Fibroblast of skin of left biceps (primary cell): ENCODE results near the gene FAM24B.
"Not testable (repeated sequence)": the region's sequence is repeated elsewhere in the genome, so short reads cannot be mapped to it uniquely, and the experiment has no call there.

Experiments
- DNase-seq, 2 experiments: peaks; one replicate each; pipeline ENCODE4 v3.0.0-alpha.2; 2013; ENCODE audit warnings: low read depth in 2 of 2

FAM24B gene

DNA sequence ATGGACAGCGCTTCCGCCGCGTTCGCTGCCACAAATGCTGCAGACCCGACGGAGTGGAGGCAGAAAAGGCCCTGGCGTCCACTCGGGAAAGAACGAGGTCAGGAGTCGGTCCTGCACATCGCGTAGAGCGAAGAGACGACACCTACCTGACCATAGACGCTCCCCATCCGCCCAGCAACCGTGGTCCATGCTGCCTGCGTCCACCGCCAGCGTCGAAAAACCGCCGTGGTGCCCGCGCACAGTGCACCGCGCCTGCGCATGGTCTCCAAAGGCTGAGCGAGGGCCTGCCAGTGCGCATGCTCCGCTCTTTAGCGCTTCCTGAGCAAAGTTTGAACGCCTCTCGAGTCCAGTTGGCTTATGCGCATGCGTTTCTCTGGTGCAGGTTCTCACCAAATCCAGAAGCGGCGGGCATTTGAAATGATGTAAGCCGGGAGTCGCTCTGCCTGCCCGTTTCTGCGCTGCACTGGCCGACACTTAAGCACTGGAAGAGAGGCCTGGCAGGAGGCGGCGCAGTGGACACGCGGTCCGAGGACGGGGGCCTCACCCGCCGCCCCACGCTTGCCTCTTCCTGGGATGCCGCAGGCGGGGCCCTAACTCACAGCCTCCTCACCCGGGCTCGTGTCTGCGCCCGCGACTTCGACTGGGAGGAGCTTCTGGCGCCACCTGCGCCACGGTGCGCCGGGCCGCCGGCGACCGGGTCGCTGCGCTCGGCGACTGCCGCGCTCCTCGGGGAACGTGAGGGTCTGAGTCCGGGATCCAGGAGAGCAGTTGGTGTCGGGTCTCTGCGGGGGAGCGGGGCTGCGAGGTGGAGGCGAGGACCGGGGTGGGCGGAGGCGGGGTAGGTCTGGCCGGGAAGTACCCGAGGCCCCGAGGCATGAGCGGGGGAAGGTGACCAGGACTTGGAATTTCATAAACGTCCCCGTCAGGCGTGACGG, at the start of gene FAM24B:
Gene FAM24B, minus strand, starts transcription at position 243 of the 935 bp plus-strand sequence. CDS start 29,066 bp downstream, outside the sequence.
- DNase-seq = peak; percentile 93 to 94

- no peak for DNase-seq
Measured at GRCh38 chr10:122915700-122916099, 36.3 kb upstream of the FAM24B start.

DNA sequence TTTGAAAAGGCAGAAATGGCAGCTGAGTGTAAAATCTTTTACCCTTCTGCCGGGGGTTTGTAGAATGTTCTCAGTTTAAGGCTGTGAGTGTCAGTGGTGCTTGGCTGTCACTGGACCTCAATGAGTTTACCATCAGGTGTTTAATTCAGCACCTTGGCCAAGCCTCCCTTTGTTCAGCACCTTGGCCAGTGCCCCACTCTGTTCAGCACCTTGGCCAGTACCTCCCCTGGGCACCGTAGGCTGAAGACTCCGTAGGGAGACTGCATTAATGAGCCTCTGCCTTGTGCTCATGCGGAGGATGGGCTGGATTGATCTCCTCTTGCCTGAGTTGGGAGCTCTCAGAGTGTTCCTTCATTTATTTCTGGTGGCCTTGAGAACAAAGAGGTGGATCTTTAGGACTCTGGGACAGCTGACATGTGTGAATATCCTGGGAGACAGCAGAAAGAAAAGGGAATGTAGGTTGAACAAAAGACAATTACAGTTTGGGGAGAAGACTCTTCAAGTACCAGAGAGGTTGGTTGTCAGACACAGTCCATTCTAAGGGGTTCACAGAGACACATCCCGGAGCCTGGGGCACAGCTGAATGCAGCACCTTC, 32.6 kb upstream of the FAM24B start:
- DNase-seq = peak in 1 of 2 experiments; percentile 4

DNA sequence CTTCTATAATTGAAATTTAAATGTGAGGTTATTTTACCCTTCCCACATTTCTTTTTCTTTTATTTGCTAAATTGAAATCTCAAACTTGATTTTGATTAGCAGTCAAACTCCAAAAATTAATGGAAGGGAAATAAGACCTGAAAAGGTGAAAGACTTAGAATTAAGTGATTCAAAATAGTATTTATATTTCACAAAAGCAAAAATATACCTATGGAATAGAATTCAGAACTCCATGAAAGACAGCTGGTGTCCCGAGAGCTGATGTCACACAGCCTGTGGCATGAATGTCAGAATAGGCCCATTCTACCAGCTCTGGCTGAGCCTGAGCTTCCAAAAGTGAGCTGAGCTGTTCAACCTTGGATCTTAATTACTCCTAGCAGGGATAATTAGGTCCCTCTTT, 30.9 kb upstream of the FAM24B start, which contains the start of gene FAM24A:
Gene FAM24A, plus strand, starts transcription at position 301 of the 400 bp plus-strand sequence. CDS start 1,025 bp downstream, outside the sequence.
- DNase-seq = no peak

- not testable (repeated sequence) for DNase-seq
Measured at GRCh38 chr10:122903861-122904260, 24.5 kb upstream of the FAM24B start.

- no peak for DNase-seq
Measured at GRCh38 chr10:122894261-122894944, 15.0 kb upstream of the FAM24B start.

DNA sequence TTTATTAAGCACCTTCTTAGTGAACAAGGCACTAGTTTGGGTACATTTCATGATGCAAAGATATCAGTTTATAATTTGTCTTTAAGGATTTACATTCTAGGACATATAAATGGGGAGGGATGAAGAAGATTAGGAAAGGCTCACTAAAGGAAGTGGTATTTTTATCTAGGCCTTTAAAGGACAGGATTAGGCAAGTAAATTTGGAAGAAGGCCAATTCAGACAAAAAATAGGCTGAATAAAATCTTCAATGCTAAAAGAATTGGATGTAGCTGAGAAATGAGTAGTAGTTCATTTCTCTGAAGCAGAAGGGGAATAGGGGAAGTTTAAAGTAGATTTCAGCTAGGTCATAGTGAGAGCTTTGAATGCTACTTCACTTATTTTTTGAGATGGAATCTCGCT, 4.8 kb upstream of the FAM24B start:
- DNase-seq = no peak

DNA sequence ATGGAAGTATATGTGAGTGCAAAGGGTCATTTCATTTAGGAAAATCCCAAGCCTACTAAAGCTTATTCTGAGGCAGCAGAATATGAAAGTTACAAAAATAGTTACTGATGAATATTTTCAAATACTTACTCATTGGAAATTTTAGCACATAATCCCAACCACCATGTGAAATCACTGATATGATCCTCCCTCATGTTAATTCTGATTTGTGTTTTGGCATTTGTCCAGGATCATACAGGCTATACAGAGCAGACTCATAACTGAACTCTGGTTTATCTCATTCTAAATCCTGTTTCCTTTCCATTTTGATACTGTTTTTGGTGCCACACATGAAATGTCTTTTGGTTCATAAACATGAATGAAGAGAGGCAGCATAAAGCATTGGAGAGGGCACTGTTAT, 3.4 kb upstream of the FAM24B start:
- no peak for DNase-seq

DNA sequence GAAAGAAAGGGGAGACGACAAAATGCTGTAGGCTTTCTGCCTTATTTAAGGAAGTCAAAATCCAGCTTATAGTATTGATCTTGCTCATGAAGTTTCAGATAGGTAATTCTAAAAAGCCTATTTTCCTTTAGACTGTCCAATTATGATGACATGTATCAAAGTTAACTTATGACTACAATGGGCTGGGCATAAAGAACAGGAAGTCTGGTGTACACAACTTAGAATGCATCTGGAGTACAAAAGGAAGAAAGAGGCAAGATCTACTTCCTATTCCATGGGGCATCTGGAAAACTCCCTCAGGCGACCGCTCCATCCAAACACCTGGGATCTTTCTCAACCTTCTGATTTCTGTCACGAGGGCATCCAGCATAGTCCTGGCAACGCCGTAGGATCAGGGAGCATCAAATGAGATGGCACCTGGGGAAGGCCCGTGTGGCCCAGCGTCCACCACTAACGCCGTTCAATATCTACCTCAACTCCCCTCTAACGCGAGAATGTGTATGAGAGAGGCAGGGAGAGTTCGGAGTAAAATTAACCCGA, 512 bp downstream of the FAM24B start:
- no peak for DNase-seq

GRCh38 chr10:122877264-122877663, 2.1 kb downstream of the FAM24B start:
- DNase-seq = no peak

DNA sequence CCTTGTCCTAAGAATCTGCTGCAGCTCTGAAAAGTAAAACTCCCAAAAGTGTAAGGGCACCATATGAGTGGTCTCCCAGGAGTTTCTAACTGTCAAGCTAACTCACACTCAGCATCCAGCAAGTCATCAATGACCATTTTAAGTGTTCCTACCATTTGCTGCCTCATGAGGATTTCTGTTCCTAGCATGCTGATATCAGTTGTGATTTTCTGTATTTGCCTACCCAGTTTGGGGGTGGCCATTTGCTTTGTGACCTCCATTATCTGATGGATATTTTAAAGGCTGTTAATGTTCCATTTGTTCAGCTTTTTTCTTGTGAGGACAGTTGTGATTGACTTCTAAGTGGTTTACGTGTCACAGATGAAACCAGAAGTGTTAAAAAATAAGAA, 2.9 kb downstream of the FAM24B start:
- no peak for DNase-seq

GRCh38 chr10:122875843-122876466, 3.4 kb downstream of the FAM24B start:
- no peak for DNase-seq

GRCh38 chr10:122871947-122872346, 7.4 kb downstream of the FAM24B start:
- not testable (repeated sequence) for DNase-seq

DNA sequence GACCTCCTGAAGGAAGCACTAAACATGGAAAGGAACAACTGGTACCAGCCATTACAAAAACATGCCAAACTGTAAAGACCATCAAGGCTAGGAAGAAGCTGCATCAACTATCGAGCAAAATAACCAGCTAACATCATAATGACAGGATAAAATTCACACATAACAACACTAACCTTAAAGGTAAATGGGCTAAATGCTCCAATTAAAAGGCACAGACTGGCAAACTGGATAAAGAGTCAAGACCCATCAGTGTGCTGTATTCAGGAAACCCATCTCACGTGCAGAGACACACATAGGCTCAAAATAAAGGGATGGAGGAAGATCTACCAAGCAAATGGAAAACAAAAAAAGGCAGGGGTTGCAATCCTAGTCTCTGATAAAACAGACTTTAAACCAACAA, 10.6 kb downstream of the FAM24B start:
- DNase-seq = not testable (repeated sequence)

DNA sequence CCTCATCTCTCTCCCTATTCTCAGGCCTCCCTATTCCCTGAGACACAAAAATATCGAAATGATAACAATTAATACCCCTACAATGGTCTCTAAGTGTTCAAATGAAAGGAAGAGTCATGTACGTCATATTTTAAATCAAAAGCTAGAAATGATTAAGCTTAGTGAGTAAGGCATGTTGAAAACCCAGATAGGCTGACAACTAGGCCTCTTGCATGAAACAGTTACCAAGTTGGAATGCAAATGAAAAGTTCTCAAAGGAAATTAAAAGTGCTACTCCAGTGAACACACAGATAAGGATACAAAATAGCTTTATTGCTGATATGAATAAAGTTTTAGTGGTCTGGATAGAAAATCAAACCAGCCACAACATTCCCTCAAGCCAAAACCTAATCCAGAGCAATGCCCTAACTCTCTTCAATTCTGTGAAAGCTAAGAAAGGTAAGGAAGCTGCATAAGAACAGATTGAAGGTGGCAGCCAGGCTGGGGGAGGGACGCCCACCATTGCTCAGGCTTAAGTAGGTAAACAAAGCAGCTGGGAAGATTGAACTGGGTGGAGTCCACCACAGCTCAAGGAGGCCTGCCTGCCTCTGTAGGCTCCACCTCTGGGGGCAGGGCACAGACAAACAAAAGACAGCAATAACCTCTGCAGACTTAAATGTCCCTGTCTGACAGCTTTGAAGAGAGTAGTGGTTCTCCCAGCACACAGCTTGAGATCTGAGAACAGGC, 12.5 kb downstream of the FAM24B start:
- DNase-seq = not testable (repeated sequence)

DNA sequence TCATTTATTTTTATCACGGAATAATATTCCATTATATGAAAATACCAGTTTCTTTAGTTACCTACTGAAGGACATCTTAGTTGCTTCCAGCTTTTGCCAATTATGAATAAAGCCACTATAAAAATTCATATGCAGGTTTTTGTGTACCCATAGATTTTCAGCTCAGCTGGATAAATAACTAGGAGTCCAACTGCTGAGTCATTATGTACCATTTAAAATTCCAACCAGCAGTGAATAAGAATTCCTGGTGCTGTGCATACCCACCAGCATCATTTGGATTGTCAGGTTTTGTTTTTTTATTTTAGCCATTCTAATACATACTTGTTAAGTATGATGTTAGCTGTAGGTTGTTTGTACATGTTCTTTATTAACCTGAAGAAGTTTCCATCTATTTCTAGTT, 14.5 kb downstream of the FAM24B start:
- DNase-seq = no peak

DNA sequence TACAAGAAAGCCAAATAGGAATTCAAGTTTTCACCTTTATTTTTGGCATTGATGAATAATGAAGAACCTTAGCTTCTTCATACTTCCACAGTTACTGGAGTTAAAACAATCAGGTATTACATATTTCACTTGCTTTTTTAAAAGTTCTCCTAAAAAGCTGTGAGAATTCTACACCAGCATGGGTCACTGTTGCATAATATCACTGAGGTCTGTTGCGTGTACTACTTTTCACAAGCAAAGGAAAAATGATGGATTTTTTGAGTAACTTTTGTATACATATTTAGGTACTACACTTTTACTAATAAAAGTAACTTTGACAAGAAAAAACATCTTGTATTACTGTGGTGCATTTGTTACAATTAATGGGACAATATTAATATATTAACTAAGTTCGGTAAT, 15.2 kb downstream of the FAM24B start:
- DNase-seq = no peak

DNA sequence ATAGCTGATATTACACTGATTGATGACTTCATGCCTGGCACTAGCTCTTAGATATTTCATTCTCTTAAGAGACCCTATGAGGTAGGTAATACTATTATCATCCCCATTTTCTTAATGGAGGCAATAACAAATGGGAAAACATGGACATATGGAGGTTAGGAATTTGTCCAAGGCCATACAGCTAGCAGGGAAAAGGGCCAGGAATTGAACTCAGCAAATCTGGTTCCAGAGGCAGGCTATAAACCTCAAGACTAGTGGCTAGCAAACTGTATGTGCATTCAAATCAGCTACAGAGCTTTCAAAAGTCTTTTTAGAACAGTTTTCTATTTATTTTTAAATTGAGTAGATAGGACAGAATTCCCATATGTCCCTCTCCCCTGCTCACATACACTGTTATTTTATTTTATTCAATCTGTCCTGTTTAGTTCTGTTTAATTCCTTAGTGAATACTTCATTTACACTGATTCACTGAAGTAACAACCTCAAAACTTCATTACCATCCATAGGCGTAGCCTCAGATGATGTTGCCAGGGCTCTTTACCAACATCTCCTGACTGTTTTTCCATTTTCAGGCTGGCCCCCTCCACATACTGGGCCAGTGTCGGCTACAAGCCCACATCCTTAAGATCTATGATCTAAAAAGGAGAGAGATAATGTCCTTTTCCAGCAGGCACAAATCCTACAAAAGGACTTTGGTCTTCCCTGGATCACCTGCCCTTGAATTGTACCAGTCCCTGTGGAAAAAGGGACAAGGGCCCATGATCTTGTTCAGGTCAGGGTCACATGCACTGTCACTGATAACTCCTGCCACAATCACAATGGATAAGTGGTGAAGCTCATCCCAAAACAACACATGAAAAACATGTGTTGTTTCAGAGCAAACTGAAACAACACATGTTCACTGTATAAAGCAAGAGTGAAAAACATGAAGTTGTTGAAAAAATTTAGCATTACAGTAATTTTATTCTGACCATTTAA, 15.9 kb downstream of the FAM24B start:
- no peak for DNase-seq

DNA sequence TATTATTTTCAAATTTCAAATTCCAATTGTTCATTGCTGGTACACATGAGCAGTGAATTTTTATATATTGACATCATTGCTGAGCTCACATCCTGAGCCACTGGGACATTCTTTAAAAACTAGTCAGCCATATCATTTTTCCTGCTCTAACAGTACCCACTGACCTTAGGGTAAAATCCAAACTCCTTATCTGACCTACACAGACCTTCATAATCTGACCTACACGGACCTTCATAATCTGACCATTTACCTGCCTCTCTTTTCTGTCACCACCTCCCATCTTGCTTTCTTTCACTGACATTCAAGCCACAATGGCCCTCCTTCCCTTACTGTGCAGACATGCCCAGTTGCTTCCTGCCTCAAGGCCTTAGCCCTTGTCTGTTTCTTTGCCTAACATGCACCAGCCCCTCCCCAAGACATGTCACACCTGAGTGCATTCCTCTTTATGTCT, 17.6 kb downstream of the FAM24B start:
- no peak for DNase-seq

DNA sequence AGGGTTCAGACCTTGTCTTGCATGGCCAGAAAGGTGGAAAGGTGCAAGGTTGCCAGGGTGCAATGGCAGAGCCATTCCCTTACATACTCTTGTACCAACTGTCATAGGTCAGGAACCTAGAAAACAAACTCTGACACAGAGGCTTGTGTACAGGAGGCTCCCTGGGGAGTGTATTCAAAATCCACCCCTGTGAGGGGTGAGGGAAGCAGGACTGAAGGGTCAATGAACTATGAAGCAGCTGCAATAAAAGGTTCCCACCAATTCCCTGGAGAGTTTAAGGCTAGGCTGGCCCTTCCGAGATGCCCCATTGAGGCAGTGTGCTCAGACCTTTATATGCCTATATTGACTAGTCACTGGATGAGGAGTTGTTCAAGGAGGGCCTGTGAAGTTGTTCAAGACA, 19.9 kb downstream of the FAM24B start:
- no peak for DNase-seq
